ENCODE results near the gene ZBTB20. TPM values are rescaled to one million over a fixed set of nuclear protein-coding genes. Genes with fewer than 3 reads are reported as not detected.

The ZBTB20 gene
- total and polyA plus RNA-seq, 2 donors (not counting 1 experiment from before 2014, with no cell fraction given): 4.0 to 123 TPM

- whole genome bisulfite sequencing (ENCODE audit: insufficient coverage): 100% methylated on average over 2 of the region's 5 CpGs
- H3K27me3 ChIP-seq (replicated peaks in 1 of 4; ENCODE audit: control extremely low read depth in 1 of 4, control insufficient read depth in 3 of 4, insufficient read depth in 4 of 4, low read length in 3 of 4): no peaks in the 10 kb centered on the region
- no peaks in the 10 kb centered on the region for H3K4me1 ChIP-seq (ENCODE audit: control insufficient read depth in 2 of 2, insufficient read depth in 2 of 2, low read length in 2 of 2)
- Mint-ChIP-seq H3K9me3 (ENCODE audit: insufficient read depth) (no peaks in the 10 kb centered on the region), H3K27me3 (no peaks in the 10 kb centered on the region), H3K4me3 (no peak overlapping the region), H3K27ac (no peak overlapping the region), H3K4me1 (peaks cover 8% of the 10 kb centered on the region)
- H3K9me3 ChIP-seq (ENCODE audit: control extremely low read depth in 1 of 3, control insufficient read depth in 2 of 3, insufficient read depth in 1 of 3, low read length in 2 of 3): no peaks in the 10 kb centered on the region
- intact Hi-C loops (cut with micrococcal nuclease): no loop called here
- no peak overlapping the region for H3K4me3 ChIP-seq (ENCODE audit: control extremely low read depth in 1 of 5, extremely low read depth in 1 of 5, insufficient read depth in 1 of 5, low read depth in 2 of 5, low read length in 4 of 5)
- TF ChIP-seq, protein P1, sequence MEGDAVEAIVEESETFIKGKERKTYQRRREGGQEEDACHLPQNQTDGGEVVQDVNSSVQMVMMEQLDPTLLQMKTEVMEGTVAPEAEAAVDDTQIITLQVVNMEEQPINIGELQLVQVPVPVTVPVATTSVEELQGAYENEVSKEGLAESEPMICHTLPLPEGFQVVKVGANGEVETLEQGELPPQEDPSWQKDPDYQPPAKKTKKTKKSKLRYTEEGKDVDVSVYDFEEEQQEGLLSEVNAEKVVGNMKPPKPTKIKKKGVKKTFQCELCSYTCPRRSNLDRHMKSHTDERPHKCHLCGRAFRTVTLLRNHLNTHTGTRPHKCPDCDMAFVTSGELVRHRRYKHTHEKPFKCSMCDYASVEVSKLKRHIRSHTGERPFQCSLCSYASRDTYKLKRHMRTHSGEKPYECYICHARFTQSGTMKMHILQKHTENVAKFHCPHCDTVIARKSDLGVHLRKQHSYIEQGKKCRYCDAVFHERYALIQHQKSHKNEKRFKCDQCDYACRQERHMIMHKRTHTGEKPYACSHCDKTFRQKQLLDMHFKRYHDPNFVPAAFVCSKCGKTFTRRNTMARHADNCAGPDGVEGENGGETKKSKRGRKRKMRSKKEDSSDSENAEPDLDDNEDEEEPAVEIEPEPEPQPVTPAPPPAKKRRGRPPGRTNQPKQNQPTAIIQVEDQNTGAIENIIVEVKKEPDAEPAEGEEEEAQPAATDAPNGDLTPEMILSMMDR (IDR thresholded peaks at IDR 0.05): no peak
- no peak for TF ChIP-seq EZH2 (IDR thresholded peaks at IDR 0.05; ENCODE audit: borderline replicate concordance, insufficient read depth, low read depth, low read length, poor library complexity, severe bottlenecking)
- ATAC-seq (ENCODE audit: low read depth) (no peak), DNase-seq (no peak)
- ChIA-PET POLR2A (no interaction called here), CTCF (no interaction called here)
- no peak overlapping the region for H3K4me2 ChIP-seq (replicated peaks; ENCODE audit: low read depth, low read length, poor library complexity, severe bottlenecking)
- peaks cover 0 to 2% of the 10 kb centered on the region in 2 experiments for H3K36me3 ChIP-seq (replicated peaks in 1 of 2; ENCODE audit: control extremely low read depth in 1 of 2, control insufficient read depth in 1 of 2, extremely low read depth in 1 of 2, insufficient read depth in 2 of 2, low read length in 1 of 2)
- H3K9ac ChIP-seq (ENCODE audit: low read length): no peak overlapping the region
- no peaks in the 10 kb centered on the region for H3K79me2 ChIP-seq (ENCODE audit: control insufficient read depth, insufficient read depth, low read length)
- no peak overlapping the region for H2AFZ ChIP-seq (ENCODE audit: insufficient read depth, low read depth, low read length, poor library complexity, severe bottlenecking)
- H4K20me1 ChIP-seq (ENCODE audit: control insufficient read depth, insufficient read depth, low read length, poor library complexity, severe bottlenecking): no peaks in the 10 kb centered on the region
- no peak overlapping the region for H3K27ac ChIP-seq (ENCODE audit: low read length in 2 of 2)
Observed at GRCh38 chr3:114878114-114878839, 268.8 kb downstream of the ZBTB20 start.

GRCh38 chr3:114877378-114878113, 269.5 kb downstream of the ZBTB20 start:
- no peak overlapping the region for H3K9ac ChIP-seq (ENCODE audit: low read length)
- POLR2A ChIA-PET: no interaction called here

More at GRCh38 chr3:114877378-114878113, 269.5 kb downstream of the ZBTB20 start:
- H3K4me3 Mint-ChIP-seq: no peak overlapping the region
- TF ChIP-seq EZH2 (IDR thresholded peaks at IDR 0.05; ENCODE audit: borderline replicate concordance, insufficient read depth, low read depth, low read length, poor library complexity, severe bottlenecking): no peak
- TF ChIP-seq, protein P1 (IDR thresholded peaks at IDR 0.05): no peak
- Histone ChIP-seq H3K4me3 (ENCODE audit: control extremely low read depth in 1 of 5, extremely low read depth in 1 of 5, insufficient read depth in 1 of 5, low read depth in 2 of 5, low read length in 4 of 5) (no peak overlapping the region), H3K9me3 (ENCODE audit: control extremely low read depth in 1 of 3, control insufficient read depth in 2 of 3, insufficient read depth in 1 of 3, low read length in 2 of 3) (no peaks in the 10 kb centered on the region), H3K4me1 (ENCODE audit: control insufficient read depth in 2 of 2, insufficient read depth in 2 of 2, low read length in 2 of 2) (no peaks in the 10 kb centered on the region), H3K27ac (ENCODE audit: low read length in 2 of 2) (no peak overlapping the region), H2AFZ (ENCODE audit: insufficient read depth, low read depth, low read length, poor library complexity, severe bottlenecking) (no peak overlapping the region), H3K36me3 (replicated peaks in 1 of 2; ENCODE audit: control extremely low read depth in 1 of 2, control insufficient read depth in 1 of 2, extremely low read depth in 1 of 2, insufficient read depth in 2 of 2, low read length in 1 of 2) (peaks cover 0 to 2% of the 10 kb centered on the region in 2 experiments), H3K4me2 (replicated peaks; ENCODE audit: low read depth, low read length, poor library complexity, severe bottlenecking) (no peak overlapping the region), H3K79me2 (ENCODE audit: control insufficient read depth, insufficient read depth, low read length) (no peaks in the 10 kb centered on the region), H4K20me1 (ENCODE audit: control insufficient read depth, insufficient read depth, low read length, poor library complexity, severe bottlenecking) (no peaks in the 10 kb centered on the region), H3K27me3 (replicated peaks in 1 of 4; ENCODE audit: control extremely low read depth in 1 of 4, control insufficient read depth in 3 of 4, insufficient read depth in 4 of 4, low read length in 3 of 4) (no peaks in the 10 kb centered on the region)
- intact Hi-C loops (cut with micrococcal nuclease): no loop called here
- CTCF ChIA-PET: no interaction called here
- DNase-seq (no peak), ATAC-seq (ENCODE audit: low read depth) (no peak)
- H3K27ac Mint-ChIP-seq: no peak overlapping the region
- H3K4me1 Mint-ChIP-seq: peaks cover 9% of the 10 kb centered on the region
- no CpG with 5 or more reads among the region's 2 CpGs for WGBS (ENCODE audit: insufficient coverage)
- no peaks in the 10 kb centered on the region for H3K9me3 Mint-ChIP-seq (ENCODE audit: insufficient read depth)
- H3K27me3 Mint-ChIP-seq: no peaks in the 10 kb centered on the region

All from B cell (primary cell).